GM06990 (cell line): ENCODE measurements around the gene NPHP4.

Experiments
- DNase-seq: peaks from one replicate; pipeline ENCODE4 v3.0.0-alpha.2; 2011; ENCODE audit not compliant: insufficient read length; ENCODE audit errors: extremely low read depth
- H3K27me3 ChIP-seq: replicated peaks from 2 replicates; pipeline ENCODE4 v1.6.0; 2011; ENCODE audit warnings: low read length; ENCODE audit not compliant: control insufficient read depth, insufficient read depth
- H3K36me3 ChIP-seq: 2 replicates; pipeline ENCODE4 v1.5.1; 2011; ENCODE audit warnings: low read length; ENCODE audit not compliant: control insufficient read depth, insufficient read depth
- H3K4me3 ChIP-seq: replicated peaks from 2 replicates; pipeline ENCODE4 v1.5.1; 2011; ENCODE audit warnings: low read depth, mild to moderate bottlenecking, control low read depth, low read length
- TF ChIP-seq, protein P1 (sequence below): IDR thresholded peaks from 2 replicates; pipeline ENCODE4 v1.5.1; 2011; ENCODE audit warnings: low read length, control low read depth, mild to moderate bottlenecking, inconsistent platforms; ENCODE audit not compliant: insufficient read depth, poor library complexity, severe bottlenecking

NPHP4 gene

DNA sequence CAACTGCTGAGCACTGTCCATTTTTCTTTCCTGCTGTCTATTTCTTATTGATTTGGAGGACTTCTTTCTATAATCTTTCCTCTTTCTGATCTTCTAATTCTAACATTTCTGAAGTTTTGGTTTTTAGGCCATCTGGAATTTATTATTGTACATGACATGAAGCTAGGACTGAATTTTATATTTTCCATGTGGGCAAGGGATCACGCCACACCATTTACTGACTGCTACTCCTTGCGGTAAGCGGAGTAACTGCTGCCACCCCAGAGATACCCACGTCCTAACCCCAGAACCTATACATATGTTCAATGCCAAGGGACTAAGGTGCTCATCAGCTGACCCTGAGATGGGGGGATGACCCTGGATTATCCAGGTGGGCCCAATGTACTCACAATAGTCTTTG, 70.6 kb downstream of the NPHP4 start:
- DNase-seq, result no peak
- H3K4me3 ChIP-seq, result no peak overlapping the region
- H3K27me3 ChIP-seq, result no peaks in the 10 kb centered on the region
- TF ChIP-seq, protein P1, sequence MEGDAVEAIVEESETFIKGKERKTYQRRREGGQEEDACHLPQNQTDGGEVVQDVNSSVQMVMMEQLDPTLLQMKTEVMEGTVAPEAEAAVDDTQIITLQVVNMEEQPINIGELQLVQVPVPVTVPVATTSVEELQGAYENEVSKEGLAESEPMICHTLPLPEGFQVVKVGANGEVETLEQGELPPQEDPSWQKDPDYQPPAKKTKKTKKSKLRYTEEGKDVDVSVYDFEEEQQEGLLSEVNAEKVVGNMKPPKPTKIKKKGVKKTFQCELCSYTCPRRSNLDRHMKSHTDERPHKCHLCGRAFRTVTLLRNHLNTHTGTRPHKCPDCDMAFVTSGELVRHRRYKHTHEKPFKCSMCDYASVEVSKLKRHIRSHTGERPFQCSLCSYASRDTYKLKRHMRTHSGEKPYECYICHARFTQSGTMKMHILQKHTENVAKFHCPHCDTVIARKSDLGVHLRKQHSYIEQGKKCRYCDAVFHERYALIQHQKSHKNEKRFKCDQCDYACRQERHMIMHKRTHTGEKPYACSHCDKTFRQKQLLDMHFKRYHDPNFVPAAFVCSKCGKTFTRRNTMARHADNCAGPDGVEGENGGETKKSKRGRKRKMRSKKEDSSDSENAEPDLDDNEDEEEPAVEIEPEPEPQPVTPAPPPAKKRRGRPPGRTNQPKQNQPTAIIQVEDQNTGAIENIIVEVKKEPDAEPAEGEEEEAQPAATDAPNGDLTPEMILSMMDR, result no peak
- no peaks in the 10 kb centered on the region; the same call in 1 of the 2 replicates for H3K36me3 ChIP-seq

DNA sequence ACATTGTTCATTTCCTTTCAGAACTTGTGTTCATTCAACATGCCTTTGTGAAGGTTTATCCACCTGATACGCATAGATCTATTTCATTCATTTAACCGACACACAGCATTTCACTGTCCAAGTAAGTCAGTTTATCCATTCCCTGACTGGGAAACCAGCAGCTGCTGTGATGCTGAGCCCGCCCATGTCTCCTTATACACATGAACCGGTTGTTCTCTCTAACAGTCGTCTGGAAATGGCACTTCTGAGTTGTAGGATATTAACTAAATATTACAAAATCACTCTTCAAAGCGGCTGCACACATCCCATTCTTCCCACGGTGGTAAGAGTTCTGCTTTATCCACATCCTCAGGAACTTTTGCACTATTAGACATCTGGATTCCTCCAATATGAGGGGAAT, 71.1 kb downstream of the NPHP4 start:
- no peak overlapping the region for H3K4me3 ChIP-seq
- no peaks in the 10 kb centered on the region for H3K27me3 ChIP-seq
- DNase-seq, result no peak
- H3K36me3 ChIP-seq, result no peaks in the 10 kb centered on the region; the same call in 1 of the 2 replicates
- TF ChIP-seq, protein P1, result no peak

DNA sequence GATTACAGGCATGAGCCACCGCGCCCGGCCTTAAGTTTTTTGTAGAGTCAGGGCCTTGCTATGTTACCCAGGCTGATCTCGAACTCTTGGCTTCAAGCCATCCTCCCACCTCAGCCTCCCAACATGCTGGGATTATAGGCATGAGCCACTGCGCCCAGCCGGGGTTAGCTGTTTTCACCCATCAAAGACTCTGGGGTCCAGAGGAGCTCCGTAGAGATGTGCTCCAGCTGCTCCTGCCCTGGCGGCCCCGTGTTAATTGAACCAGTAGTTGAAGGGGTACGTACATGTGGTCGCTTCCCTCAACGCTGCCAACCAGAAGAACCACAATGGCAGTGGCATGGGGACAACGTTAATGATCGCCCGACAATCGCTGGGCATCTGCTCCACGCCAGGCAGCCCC, 72.0 kb downstream of the NPHP4 start:
- Histone ChIP-seq H3K36me3 (no peaks in the 10 kb centered on the region; the same call in 1 of the 2 replicates), H3K27me3 (no peaks in the 10 kb centered on the region), H3K4me3 (no peak overlapping the region)
- DNase-seq, result no peak
- TF ChIP-seq, protein P1, result no peak

- H3K36me3 ChIP-seq, result no peaks in the 10 kb centered on the region; the same call in 1 of the 2 replicates
- no peak overlapping the region for H3K4me3 ChIP-seq
- no peaks in the 10 kb centered on the region for H3K27me3 ChIP-seq
- TF ChIP-seq, protein P1, result no peak
- DNase-seq, result no peak
Measured at GRCh38 chr1:5918275-5918649, 74.0 kb downstream of the NPHP4 start.

DNA sequence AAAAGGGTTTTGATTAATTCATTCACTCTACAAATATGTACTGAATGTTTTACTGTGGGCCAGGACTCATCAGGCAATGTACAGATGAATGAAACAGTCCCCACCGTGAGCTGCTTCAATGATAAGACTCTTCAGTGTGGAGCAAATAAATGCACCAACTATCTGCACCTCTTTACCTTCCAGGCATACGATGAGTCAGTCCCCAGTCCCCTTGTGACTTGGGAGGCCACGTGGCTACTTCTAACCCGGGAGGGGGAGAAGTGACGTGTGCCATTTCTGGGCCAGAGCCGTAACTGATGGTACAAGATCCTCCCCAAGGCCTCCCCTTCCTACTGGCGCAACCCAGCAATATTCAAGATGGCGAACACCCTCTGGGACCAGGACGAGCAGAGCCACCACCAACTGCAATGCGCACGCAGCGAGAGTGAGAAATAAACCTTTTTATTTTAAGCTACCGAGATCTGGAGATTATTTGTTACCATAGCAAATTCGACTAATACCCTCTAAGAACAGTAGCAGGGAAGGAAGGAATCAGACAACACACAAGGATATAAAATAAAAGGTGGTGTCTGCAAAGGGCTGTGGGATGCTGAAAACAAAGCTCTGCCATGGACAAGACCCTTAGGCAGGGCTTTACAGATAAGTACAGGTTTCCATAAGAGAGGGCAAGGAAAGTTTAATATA, 74.5 kb downstream of the NPHP4 start:
- TF ChIP-seq, protein P1, result no peak
- Histone ChIP-seq H3K27me3 (no peaks in the 10 kb centered on the region), H3K4me3 (no peak overlapping the region), H3K36me3 (no peaks in the 10 kb centered on the region; the same call in 1 of the 2 replicates)
- DNase-seq, result no peak

DNA sequence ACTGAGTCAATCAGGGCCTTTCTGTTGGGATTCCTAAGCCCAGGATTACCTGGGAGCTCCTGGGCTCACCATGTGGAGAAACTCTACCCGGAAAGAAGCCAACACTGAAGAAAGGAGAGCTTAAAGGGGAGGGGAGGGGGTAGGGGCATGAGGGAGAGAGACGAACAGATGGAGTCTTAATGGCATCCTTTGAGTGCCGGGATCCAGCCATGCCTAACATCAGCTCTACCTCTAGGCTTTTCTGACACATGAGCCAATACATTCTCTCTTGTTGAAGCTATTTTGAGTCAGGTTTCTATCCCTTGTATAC, 75.0 kb downstream of the NPHP4 start:
- TF ChIP-seq, protein P1, result no peak

More for the DNA sequence above, 75.0 kb downstream of the NPHP4 start:
- no peaks in the 10 kb centered on the region; the same call in 1 of the 2 replicates for H3K36me3 ChIP-seq
- DNase-seq, result no peak
- H3K4me3 ChIP-seq, result no peak overlapping the region
- no peaks in the 10 kb centered on the region for H3K27me3 ChIP-seq
